Stimulated activated CD4-positive, alpha-beta T cell treated with anti-CD3 and anti-CD28 coated beads, Interleukin-12 subunit alpha, Interleukin-12 subunit beta, amount 100 ng/mL, for 4 hours (primary cell): ENCODE data around the gene UBALD2.
"Not testable (repeated sequence)": the region's sequence is repeated elsewhere in the genome, so short reads cannot be mapped to it uniquely, and the experiment has no call there.

Experiments
- DNase-seq: peaks from one replicate; pipeline ENCODE4 v3.0.0-alpha.2; 2020

UBALD2 gene

DNA sequence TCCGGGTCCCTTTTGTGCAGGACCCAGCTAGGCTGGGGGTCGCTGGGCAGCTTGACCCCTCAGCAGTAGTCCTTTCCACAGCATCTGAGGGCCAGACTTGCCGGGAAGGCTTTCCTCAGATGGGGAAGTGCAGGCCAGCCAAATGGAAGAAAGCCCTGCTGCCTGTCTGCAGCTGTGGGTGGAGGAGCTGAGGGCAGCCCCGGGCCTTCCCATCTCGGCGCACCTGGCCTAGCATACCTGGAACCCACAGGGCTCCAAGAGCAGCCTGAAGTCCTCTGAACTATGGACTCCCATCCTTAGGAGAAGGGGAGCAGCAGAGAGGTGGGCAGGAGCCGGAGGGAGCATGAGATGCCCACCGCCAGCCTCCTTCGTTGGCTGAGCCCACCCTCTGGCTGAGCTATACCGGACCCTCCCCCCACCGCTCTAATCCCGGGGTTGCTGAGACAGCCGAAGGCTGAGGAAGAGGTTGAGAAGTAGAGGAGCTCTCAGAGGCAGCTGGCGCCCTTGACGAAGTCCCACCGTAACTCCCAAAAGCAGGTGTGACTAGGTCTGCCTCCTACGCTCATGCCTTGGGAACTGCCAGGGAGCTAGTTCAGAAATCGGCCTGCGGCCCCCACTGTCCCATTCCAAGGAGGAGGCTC is 13.2 kb downstream of the UBALD2 start:
- no peak for DNase-seq

DNA sequence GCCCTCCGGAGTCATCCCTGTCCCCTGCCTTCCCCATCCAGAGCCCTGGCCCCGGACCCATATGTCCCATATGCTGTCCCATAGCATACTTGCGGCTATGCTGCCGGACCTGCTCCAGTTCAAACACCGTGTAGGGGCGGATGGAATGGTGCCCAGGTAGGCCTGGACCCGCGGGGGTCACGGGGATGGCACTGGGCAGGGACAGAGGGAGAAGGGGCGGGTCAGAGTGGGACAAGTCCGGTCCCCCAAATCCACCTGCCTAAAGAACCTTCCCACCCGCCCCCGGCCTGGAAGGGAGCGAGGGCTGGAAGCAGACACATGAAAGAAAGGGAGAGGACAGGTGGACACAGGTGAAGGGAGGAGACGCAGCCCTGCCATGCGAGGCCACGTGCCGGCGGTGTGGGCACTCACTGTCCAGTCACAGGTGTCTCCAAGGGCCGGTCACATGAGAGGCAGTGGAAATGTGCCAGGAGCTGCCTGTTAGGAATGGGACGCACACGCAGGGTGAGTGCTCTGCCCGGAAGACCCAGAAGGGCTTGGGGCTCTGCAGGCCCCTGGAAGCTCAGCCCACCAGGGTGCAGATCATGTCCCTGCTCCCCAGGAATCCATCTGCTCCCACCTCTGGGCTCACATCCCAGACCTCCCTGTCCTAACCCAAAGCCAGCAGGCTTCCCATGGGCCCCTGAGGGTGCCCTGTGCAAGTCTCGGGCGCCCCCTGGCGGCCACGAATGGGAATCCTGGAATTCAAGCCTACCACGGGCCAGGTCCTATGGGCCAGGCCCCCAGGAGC is 14.0 kb downstream of the UBALD2 start:
- DNase-seq = peak; percentile 88

DNA sequence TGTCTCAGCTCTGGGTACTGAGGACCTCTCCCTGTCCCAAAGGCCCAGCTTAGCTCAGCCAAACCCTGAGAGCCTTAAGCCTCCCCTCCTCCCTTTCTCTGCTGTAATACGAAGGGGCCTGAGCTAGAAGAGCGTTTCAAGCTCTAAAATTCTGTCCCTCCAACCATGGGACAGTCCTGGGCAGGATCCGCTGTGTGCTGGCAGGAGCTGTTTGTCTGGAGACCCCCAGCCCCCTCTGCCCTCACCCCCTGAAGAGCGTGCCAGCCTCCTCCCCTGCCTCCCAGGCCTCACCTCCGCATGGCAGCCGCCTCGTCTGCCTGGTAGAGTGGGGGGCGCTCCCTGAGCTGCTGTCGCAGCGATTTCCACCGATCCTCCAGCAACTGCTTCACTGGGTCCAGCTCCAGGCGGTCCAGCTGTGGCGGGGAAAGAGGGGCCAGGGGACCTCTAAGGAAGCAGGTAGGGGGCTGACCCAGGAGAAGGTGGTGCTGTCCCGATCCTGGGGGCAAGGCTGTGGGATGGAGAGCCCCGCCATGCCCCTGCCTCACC is 14.7 kb downstream of the UBALD2 start:
- no peak for DNase-seq

DNA sequence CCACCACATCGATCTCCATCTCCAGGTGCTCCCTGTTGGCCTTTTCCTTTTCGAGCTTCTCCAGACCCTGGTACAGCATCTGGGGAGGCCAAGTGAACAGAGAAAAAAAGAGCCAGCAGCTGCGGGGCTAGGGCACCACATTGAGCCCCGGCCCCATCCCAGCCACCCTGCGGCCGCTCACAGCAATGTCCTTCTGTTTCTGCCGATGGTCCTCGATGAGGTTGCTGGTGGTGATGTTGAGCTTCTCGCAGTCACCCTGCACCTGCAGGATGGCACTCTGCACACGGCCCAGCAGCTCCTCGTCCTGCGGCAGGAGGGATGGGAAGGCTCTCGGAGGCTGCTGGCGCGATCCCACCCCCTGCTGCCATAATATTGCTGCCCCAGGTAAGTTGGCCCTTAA is 15.5 kb downstream of the UBALD2 start:
- DNase-seq = no peak

DNA sequence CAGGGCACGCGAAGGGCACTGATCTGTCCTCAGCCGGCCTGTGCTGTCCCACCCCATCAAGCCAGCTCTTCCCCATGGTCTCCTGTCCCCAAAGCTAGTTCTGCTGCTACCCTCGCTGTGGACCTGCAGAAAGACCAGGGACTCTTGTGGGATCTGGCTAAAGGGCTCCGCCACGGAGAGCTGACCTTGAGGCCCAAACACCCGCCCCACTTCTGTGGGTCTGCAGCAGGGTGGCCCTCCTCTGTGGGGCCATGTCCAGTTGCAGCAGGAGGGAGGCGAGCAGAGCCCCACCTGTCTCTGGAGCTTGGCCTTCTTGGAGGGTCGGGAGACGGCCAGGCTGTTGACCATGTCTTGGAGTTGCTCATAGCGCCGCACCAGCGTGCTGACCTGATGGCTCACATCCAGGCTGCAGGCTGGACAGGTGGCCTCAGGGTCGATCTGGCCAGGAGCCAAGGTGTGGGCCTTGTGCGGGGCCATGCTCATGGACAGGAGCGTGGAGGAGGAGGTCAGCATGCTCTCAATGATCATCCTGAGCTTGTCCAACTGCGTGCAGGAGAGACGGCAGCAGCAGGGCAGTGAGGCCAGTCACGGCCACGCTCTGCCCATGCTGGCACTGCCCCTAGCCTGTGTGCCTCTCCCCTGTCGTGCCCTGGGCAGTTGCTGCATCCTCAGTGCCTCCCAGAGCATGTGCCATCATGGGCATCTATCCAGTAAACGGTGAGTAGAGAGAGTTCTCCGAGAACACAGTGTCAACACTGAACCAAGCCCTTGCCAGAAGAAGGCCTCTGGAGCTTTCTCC is 16.6 kb downstream of the UBALD2 start:
- DNase-seq = no peak

DNA sequence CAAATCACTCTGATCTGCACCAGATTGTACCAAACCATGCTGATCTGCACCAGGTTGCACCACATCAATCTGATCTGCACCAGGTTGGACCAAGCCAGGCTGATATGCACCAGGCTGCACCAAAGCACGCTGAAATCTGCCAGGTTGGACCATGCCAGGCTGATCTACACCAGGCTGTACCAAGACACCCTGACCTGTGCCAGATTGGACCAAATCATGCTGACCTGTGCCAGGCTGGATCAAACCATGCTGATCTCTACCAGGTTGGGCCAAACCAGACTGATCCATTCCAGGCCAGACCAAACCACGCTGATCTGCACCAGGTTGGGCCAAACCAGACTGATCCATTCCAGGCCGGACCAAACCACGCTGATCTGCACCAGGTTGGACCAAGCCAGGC is 27.4 kb downstream of the UBALD2 start:
- no peak for DNase-seq

DNA sequence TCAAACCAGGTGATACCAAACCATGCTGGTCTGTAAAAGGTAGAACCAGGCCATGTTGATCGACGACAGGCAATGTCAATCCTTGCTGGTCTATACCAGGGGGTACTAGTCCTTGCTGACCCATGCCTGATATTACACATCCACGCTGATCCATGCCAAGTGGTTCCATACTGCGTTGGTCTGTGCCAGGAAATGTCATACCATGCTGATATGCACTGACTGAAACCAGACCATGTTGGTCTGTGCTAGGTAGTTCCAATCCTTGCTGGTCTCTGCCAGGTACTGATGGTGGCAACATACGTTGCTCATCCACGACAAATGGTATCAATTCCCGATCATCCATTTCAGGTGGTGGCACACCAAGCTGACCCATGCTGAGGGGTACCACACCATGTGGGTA is 28.0 kb downstream of the UBALD2 start:
- no peak for DNase-seq

DNA sequence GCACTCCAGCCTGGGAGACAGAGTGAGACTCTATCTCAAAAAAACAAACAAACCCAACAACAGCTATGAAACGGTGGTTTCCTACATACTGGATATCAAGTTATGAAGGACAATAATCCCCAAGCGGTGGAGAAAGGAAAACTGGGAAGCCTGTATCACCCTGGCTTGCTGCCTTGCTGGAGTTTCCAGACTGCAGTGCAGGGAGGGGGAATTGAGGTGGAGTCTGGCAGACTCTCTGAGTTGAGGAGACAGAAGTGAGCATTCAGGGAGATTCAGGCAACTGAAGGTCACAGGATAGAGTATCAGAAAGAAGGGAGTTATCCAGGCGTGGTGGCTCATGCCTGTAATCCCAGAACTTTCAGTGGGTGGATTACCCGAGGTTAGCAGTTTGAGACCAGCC is 31.0 kb downstream of the UBALD2 start:
- no peak for DNase-seq

DNA sequence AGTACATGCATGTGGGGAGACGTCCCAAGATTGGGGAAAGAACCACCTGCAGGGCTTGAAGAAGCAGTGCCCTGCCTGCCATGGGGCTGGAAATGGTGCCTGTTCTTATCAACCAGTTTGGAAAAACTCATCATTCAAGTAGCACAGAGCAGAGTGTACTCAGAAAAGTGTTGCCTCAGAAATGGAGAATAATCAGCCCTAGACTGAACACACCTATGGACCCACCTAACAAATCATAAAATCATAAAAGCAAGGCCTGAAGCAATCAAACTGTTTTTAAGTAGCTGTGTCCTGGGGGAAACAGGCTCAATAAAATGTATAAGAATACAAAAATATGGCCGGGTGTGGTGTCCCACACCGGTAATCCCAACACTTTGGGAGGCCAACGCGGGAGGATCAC is 31.7 kb downstream of the UBALD2 start:
- DNase-seq = no peak

DNA sequence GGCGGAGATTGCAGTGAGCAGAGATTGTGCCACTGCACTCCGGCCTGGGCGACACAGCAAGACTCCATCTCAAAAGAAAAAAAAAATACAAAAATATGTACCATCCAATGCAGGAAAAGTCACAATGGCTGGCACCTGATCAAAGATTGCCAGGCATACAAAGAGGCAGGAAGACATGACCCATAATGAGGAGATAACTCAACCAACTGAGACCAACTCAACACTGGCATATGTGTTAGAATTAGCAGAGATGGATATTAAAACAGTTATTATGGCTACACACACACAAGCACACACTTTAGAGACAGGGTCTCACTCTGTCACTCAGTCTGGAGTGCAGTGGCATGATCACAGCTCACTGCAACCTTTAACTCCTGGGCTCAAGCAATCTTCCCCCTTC is 32.3 kb downstream of the UBALD2 start:
- no peak for DNase-seq

DNA sequence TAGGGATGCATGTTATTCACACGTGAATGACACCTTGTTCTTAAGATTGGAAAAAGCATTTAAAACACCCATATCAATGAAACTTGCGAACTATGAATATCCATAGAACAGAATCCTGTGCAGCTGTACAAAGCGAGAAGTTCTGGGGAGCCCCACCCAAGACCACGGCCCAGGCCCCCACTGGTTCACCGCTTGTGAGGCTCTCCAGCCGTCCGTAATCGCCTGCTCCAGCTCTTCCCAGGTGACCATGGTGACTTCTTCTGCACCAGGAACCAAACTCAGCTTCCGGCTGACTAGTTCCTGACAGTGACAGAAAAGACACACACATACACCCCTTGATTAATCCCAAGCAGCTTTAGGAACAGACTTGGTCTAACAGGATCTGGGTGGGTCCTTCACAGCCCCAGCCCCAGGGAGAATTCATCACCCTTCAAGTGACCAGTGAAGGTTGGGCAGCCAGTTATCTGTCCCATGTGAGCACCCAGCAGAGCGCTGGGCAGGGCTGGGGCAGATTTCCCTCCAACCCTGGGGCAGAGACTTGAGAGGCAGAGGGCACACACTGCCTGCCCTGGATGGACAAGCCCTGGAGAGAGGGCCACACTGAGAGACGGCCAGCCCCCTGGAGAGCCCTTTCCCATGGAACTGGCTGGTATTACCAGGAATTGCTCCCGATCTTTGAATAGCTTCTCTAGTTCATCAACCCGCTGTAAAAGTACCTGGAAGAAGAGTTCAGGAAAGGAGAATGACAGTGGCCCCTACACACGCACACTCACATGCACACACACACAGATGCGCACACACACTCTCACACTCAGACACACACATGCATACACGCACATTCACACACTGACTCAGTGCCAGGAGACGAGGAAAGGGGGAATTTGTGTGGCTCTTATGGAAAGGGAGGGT is 39.3 kb downstream of the UBALD2 start:
- DNase-seq = no peak

DNA sequence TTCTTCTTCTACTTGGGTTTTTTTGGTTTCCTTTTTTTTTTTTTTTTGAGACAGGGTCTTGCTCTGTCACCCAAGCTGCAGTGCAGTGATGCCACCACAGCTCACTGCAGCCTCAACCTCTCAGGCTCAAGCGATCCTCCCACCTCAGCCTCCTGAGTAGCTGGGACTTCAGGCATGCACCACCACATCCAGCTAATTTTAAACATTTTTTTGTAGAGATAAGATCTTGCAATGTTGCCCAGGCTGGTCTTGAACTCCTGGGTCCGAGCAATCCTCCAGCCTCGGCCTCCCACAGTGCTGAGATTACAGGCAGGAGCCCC is 39.9 kb downstream of the UBALD2 start:
- not testable (repeated sequence) for DNase-seq

DNA sequence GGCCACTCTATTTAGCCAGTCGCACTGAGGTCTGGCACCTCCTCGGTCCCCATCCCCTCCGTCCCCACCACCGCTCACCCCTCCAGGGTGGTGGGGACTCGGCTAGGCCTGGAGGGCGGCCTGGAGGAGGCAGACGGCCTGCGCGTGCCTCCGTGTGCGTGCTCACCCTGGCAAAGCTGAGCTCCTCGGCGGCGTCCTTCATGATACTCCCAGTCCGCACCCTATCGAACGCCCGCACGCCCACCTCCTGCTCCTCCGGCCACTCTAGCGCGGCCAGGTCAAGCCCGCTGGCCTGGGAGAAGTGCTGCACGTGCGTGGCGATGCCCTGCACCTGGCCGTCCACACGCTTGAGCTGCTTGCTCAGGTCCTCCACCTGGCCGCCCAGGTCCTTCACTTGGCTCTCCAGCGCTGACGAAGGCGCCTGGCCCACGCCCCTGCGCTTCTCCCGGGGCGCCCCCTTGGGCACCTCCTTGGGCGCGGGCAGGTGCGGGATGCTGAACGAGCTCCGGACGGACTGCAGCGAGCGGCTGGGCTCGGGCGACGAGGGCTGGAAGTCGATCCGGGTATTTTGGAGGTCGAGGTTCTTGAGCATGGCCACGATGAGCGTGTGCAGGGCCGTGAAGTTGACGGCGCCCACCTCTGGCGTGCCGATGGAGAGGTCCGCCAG is 42.3 kb downstream of the UBALD2 start:
- DNase-seq = no peak

DNA sequence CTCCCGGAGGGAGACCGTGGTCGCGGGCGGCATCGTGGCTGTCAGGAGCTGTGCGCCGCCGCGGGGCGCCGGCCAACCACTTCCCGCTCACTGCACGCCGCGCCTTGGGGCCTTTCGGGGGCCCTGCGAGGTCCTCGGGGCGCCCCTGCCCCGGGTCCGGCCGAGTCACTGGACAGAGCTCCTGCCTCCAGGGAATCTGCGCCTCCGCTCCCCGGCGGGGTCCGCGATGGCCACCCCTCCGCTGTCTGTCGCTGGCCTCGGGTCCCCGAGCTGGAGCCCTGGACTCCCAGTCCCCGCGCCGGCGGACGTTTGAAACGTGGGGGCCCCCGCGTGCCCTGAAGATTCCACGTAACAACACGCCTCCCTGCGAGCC is 42.8 kb downstream of the UBALD2 start, which contains the start of gene QRICH2:
TSS of gene QRICH2 (minus strand) at position 311 of the 373 bp plus-strand sequence. CDS start at position 33, 278 bp downstream.
- DNase-seq = no peak

DNA sequence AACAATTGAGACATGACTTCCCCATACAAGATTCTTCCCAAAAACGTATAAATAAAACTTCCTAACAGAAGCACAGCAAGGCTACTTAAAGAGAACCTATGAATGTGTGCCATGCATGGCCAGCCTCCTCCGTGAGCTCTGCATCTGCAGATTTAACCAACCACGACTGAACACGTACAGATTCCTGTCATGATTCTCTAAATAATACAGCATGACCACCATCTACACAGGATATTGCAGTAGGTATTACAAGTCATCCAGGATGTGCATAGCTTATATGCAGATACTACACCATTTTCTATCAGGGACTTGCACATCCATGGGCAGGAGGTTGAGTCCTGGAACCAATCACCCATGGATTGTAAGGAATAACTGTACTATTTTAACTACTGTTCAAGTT is 44.3 kb downstream of the UBALD2 start:
- no peak for DNase-seq

DNA sequence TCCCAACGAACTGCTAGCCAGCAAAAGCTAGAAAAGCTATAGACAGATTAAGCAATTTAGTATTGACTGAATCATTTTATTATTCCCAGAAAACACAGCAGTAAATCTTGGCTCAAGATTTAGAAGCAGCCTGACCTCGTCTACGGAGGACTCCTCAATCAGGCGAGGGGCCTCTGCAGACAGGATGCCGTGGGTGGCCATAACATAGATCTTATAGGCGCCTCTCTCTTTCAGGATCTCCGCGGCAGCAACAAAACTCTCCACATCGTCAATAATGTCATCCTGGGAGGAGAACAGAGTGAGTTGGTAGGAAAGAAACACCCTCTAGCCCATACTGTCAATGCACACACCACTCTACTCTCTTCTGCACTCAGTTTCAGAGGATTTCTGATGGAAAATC is 47.6 kb downstream of the UBALD2 start:
- DNase-seq = no peak

DNA sequence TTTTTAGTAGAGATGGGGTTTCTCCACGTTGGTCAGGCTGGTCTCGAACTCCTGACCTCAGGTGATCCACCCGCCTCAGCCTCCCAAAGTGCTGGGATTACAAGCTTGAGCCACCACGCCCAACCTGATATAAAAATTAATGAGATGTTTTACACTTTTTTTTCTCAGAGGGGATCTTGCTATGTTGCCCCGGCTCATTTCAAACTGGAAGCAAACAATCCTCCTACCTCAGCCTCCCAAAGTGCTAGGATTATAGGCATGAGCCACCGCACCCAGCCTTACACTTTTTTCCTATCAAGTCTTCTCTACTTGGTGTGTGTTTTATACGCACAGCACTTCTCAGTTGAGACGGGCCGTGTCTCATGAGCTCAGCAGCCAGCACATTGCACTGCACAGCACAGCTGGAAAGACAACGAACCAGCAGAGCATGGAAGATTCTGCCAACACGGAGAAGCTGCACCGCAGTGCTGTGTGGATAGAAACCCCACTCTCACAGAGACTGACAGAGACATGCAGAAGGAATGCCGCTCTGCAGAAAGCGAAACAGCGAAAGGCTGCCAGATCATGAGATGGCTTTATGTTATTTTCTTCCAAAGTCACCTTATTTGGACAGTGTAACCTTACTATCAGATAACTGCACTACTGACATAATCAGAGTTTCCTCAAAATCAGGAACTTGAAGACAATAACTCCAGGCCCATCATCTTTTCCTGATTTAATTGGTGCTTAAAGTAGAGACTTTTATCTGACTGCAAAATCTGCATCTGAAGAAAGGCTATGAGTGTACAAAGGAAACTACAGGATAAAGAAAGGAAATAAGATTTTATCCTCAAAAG is 49.5 kb downstream of the UBALD2 start:
- no peak for DNase-seq

DNA sequence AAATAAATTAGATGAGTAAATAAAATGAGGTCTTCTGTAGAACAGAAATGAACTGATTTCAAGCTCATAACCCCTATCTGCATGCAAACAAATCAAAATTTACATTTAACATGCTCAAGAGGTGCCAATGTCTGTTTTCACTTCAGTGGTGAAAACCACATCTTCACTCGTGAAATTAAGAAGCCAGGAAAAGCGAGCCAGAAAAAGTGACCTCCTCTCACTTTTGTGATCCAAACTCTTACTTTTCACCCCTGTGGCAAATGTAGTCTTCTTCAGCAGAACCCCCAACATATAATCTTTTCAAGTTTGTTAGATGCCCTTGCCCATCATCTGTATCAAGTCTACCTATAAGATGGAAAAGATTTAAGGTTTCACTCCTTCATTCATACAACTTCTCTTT is 52.4 kb downstream of the UBALD2 start:
- DNase-seq = no peak

DNA sequence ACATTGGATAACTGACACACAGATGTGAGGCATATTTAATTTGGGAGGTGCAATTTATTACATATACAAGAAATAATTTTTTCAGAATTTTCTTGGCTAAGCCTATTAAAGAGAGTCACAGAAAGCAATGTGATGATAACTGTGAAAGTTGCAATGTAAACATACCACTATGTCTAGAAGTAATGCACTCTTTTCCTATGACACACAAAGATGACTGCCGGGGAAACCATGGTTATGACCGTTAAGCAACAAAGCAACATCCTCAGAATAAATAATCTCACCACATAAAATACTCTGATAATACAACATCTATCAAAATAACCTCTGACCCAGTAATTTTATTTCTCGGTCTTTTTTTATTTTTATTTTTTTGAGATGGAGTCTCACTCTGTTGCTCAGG is 53.4 kb downstream of the UBALD2 start:
- no peak for DNase-seq
